ENCODE data around the gene CRIP2. TPM values are rescaled to one million over a fixed set of nuclear protein-coding genes. Genes with fewer than 3 reads are reported as not detected.

Gene CRIP2
- total and polyA plus RNA-seq, 2 of the 4 experiments (the other 2 are of a cell fraction), result 18.1 to 123 TPM

- Histone ChIP-seq H3K36me3 (ENCODE audit: control insufficient read depth, insufficient read depth, low read length) (no peaks in the 10 kb centered on the region), H3K18ac (ENCODE audit: low read depth, low read length) (no peak overlapping the region), H3K9me1 (ENCODE audit: insufficient read depth, low read length) (no peaks in the 10 kb centered on the region), H2AK5ac (ENCODE audit: low read depth, low read length) (no peak overlapping the region), H3K14ac (replicated peaks; ENCODE audit: low read depth, low read length) (no peak overlapping the region), H2BK15ac (ENCODE audit: low read depth, low read length) (no peak overlapping the region), H3K4me1 (ENCODE audit: control insufficient read depth, insufficient read depth, low read length) (no peaks in the 10 kb centered on the region), H2BK5ac (ENCODE audit: low read depth, low read length, poor library complexity, severe bottlenecking) (no peak overlapping the region), H3K79me1 (ENCODE audit: low read depth in 1 of 2, low read length in 2 of 2) (no peaks in the 10 kb centered on the region), H3K27ac (ENCODE audit: insufficient read depth, low read length) (no peak overlapping the region), H4K91ac (ENCODE audit: insufficient read depth, low read depth, low read length) (no peak overlapping the region), H3K27me3 (ENCODE audit: control insufficient read depth, insufficient read depth, low read length) (peaks cover 21% of the 10 kb centered on the region), H3K9ac (ENCODE audit: low read depth, low read length) (no peak overlapping the region), H2BK120ac (ENCODE audit: low read depth, low read length) (no peak overlapping the region), H3K56ac (ENCODE audit: extremely low read depth, insufficient read depth, low read length) (no peak overlapping the region), H4K8ac (ENCODE audit: low read depth in 2 of 2, low read length in 2 of 2) (no peak overlapping the region), H3K23ac (ENCODE audit: low read depth, low read length) (no peak overlapping the region), H3K4me3 (ENCODE audit: insufficient read depth, low read depth, low read length) (no peak overlapping the region), H2AK9ac (replicated peaks; ENCODE audit: low read depth, low read length, poor library complexity) (no peak overlapping the region), H3K4ac (ENCODE audit: low read depth, low read length) (no peak overlapping the region), H4K20me1 (ENCODE audit: insufficient read depth, low read length) (no peaks in the 10 kb centered on the region), H4K5ac (ENCODE audit: low read depth, low read length) (no peak overlapping the region), H3K4me2 (ENCODE audit: low read depth, low read length) (no peak overlapping the region), H3K9me3 (ENCODE audit: control insufficient read depth, insufficient read depth, low read length) (no peaks in the 10 kb centered on the region), H2BK20ac (ENCODE audit: low read depth, low read length) (no peak overlapping the region), H2AFZ (replicated peaks; ENCODE audit: low read length, poor library complexity) (no peak overlapping the region)
- BruUV-seq (replicated peaks), result no TSS peak
- no peak for DNase-seq
- dilution Hi-C loops (cut with HindIII; ENCODE audit: low sequenced_read_pairs, unreplicated experiment), result no loop called here
- CTCF ChIA-PET, result no interaction called here
- in situ Hi-C loops (cut with MboI; ENCODE audit: low sequenced_read_pairs), result no loop called here
- intact Hi-C loops (cut with micrococcal nuclease), result no loop called here
- POLR2A ChIA-PET (ENCODE audit: unreplicated experiment), result no interaction called here
- 74% methylated on average over 5 of the region's 12 CpGs; no CpG with 5 or more reads in 1 of the 2 experiments for WGBS, 2 experiments (ENCODE audit: extremely low coverage in 2 of 2, insufficient read length in 1 of 2)
- TF ChIP-seq NFE2L2 (IDR thresholded peaks at IDR 0.05; ENCODE audit: low read depth, low read length), result no peak
- no peak for TF ChIP-seq POLR2A (IDR thresholded peaks at IDR 0.05; ENCODE audit: low read depth, low read length)
- TF ChIP-seq MXI1 (IDR thresholded peaks at IDR 0.05; ENCODE audit: borderline replicate concordance, low read depth, low read length), result no peak
- no peak for TF ChIP-seq RFX5 (IDR thresholded peaks at IDR 0.05; ENCODE audit: low read depth, low read length)
- no peak for TF ChIP-seq ELK1 (IDR thresholded peaks at IDR 0.05; ENCODE audit: borderline replicate concordance, low read depth, low read length)
- no peak for TF ChIP-seq RCOR1 (IDR thresholded peaks at IDR 0.05; ENCODE audit: insufficient replicate concordance, low read length)
- TF ChIP-seq CEBPB (IDR thresholded peaks at IDR 0.05; ENCODE audit: low read depth, low read length), result no peak
- no peak for TF ChIP-seq MAZ (IDR thresholded peaks at IDR 0.05; ENCODE audit: borderline replicate concordance, low read depth, low read length)
- TF ChIP-seq MAFK (IDR thresholded peaks at IDR 0.05; ENCODE audit: low read depth, low read length), result no peak
- no peak for TF ChIP-seq FOS (IDR thresholded peaks at IDR 0.05; ENCODE audit: low read depth, low read length)
- TF ChIP-seq SMC3 (IDR thresholded peaks at IDR 0.05; ENCODE audit: low read depth, low read length), result no peak
- TF ChIP-seq, protein P1, sequence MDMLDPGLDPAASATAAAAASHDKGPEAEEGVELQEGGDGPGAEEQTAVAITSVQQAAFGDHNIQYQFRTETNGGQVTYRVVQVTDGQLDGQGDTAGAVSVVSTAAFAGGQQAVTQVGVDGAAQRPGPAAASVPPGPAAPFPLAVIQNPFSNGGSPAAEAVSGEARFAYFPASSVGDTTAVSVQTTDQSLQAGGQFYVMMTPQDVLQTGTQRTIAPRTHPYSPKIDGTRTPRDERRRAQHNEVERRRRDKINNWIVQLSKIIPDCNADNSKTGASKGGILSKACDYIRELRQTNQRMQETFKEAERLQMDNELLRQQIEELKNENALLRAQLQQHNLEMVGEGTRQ (IDR thresholded peaks at IDR 0.05; ENCODE audit: low read depth, low read length), result no peak
- TF ChIP-seq CTCF (conservative IDR thresholded peaks at IDR 0.05; ENCODE audit: low read depth, low read length), result no peak
- no peak for TF ChIP-seq RAD21 (IDR thresholded peaks at IDR 0.05; ENCODE audit: low read length)
- TF ChIP-seq BHLHE40 (IDR thresholded peaks at IDR 0.05; ENCODE audit: low read depth, low read length), result no peak
- TF ChIP-seq CHD1 (IDR thresholded peaks at IDR 0.05; ENCODE audit: low read depth, low read length), result no peak
- no peak for ATAC-seq (ENCODE audit: low read depth)
Observed at GRCh38 chr14:105508601-105509000, 34.0 kb downstream of the CRIP2 start.
